ENCODE measurements around the gene CFAP74. TPM values are rescaled to one million over a fixed set of nuclear protein-coding genes. Genes with fewer than 3 reads are reported as not detected.
A peak's percentile ranks its signal among the peaks of the same experiment; 100 is the strongest.

The CFAP74 gene
- total and polyA plus RNA-seq, 9 of the 15 experiments (the other 6 are each of a cell fraction or from before 2014, with no cell fraction given) = 0.03 to 0.15 (median 0.05) TPM; not detected in 6

DNA sequence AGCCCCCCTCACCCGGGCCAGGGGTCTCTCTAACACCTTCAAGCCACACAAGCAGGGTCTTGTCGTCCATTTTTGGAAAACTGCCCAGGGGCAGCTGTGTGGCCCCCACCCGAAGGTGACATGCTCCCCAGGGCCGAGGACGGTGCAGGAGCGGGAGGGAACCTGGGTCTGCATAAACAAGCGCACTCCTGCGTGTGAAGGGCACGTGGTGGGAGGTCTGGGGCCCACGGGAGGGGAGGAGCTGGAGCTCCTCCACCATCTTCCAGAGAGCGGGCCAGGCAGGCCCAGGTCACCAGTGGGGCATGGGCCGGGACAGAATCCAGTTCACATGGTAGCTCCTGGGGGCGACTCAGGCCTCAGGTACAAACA lies 16.5 kb downstream of the CFAP74 start (continued):
- TF ChIP-seq, protein P1, sequence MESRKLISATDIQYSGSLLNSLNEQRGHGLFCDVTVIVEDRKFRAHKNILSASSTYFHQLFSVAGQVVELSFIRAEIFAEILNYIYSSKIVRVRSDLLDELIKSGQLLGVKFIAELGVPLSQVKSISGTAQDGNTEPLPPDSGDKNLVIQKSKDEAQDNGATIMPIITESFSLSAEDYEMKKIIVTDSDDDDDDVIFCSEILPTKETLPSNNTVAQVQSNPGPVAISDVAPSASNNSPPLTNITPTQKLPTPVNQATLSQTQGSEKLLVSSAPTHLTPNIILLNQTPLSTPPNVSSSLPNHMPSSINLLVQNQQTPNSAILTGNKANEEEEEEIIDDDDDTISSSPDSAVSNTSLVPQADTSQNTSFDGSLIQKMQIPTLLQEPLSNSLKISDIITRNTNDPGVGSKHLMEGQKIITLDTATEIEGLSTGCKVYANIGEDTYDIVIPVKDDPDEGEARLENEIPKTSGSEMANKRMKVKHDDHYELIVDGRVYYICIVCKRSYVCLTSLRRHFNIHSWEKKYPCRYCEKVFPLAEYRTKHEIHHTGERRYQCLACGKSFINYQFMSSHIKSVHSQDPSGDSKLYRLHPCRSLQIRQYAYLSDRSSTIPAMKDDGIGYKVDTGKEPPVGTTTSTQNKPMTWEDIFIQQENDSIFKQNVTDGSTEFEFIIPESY (CRISPR knock-in tag; IDR thresholded peaks at IDR 0.05) = no peak
- no peak for TF ChIP-seq RAD51 (IDR thresholded peaks at IDR 0.05; ENCODE audit: borderline replicate concordance, low read depth)

DNA sequence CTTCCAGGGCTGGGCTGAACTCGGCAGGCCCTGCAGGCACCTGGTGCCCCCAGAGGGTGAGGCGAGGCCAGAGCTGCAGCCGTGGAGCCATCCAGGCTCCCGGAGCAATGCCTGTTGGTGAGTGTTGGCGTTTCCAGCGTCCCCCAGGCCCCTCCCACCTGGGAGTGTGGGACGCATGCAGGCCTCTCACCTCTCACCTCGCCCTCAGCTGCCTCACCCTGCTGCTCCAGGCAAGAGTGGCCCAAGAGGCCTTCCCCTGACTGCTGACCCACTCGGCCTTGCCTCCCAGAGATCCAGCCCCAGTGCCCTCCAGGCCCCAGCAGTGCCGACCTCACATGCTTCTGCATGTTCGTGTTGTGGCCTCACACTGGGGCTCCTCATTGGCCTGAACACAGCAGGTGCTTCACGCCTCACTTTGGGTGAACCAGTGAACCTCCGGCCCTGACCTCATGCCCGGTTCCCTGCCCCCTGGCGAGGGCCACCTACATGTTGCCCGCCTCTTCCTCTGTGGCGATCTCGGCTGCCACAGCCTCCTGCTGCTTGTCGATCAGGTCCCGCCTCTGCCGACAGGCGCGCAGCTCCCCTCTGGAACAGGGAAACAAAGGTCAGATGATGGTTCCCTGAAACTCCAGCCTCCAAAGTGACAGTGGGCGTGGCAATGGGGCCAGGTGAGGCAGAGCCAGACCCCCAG lies 17.0 kb downstream of the CFAP74 start:
- CTCF ChIA-PET (ENCODE audit: low intra/inter-chr PET ratio) = no interaction called here
- POLR2A ChIA-PET = interaction anchor here (0.7 to 1.0 kb wide), 2 partner anchors 17 to 428 kb away, joined by 3 read pairs; partner anchors contain the start of gene CFAP74
- Histone ChIP-seq H3K4me1 (replicated peaks in 1 of 2; ENCODE audit: control insufficient read depth in 2 of 2, insufficient read depth in 2 of 2, low read length in 2 of 2) (peaks cover 19 to 53% of the 10 kb centered on the region in 2 experiments; a peak in 4 of 5 replicates), H3K36me3 (ENCODE audit: control insufficient read depth, insufficient read depth, low read length) (no peaks in the 10 kb centered on the region), H3K4me2 (ENCODE audit: insufficient read depth, low read length) (no peak overlapping the region), H4K20me1 (replicated peaks; ENCODE audit: control insufficient read depth, insufficient read depth, low read length) (no peaks in the 10 kb centered on the region), H3K79me2 (ENCODE audit: control insufficient read depth, insufficient read depth, low read length) (no peaks in the 10 kb centered on the region), H3K4me3 (no peak overlapping the region), H3K27ac (ENCODE audit: extremely low read depth, low read depth, low read length) (no peak overlapping the region), H3K9me1 (ENCODE audit: control insufficient read depth, insufficient read depth, low read length) (no peaks in the 10 kb centered on the region), H3K27me3 (ENCODE audit: control insufficient read depth in 2 of 2, insufficient read depth in 2 of 2, low read length in 2 of 2) (peaks cover 39 to 73% of the 10 kb centered on the region in 2 experiments; a peak in 4 of 5 replicates), H3K9ac (ENCODE audit: insufficient read depth in 1 of 2, low read depth in 2 of 2, low read length in 2 of 2) (0 out of 4 replicates have a peak overlapping the region, but pooled peaks of 1 of the 2 experiments have one; percentile 1), H2AFZ (ENCODE audit: low read depth, low read length) (no peak overlapping the region), H3K9me3 (replicated peaks; ENCODE audit: control insufficient read depth, insufficient read depth, low read depth, low read length) (no peaks in the 10 kb centered on the region)
- BruUV-seq (replicated peaks) = no TSS peak
- DNase-seq (ENCODE audit: extremely low read depth in 1 of 4, low spot score in 3 of 4) = no peak
- no peak for FAIRE-seq
- in situ Hi-C loops (cut with MboI) (no loop called here), intact Hi-C loops (cut with micrococcal nuclease) (no loop called here)
- no peak for ATAC-seq
- WGBS (ENCODE audit: insufficient coverage, low coverage, missing lambda C conversion rate) = 9% methylated on average over 24 of the region's 24 CpGs
- TF ChIP-seq RBBP5 (IDR thresholded peaks at IDR 0.05; ENCODE audit: borderline replicate concordance, insufficient read depth, low read length, poor library complexity, severe bottlenecking) (no peak), ZNF785 (CRISPR knock-in tag; IDR thresholded peaks at IDR 0.05) (no peak), STAG1 (CRISPR knock-in tag; IDR thresholded peaks at IDR 0.05; ENCODE audit: borderline replicate concordance) (peak; percentile 30; the same call in 1 of the 2 replicates), HNRNPH1 (optimal IDR thresholded peaks at IDR 0.05; ENCODE audit: low read depth, low read length) (no peak), EGR1 (conservative IDR thresholded peaks at IDR 0.05) (no peak), HCFC1 (IDR thresholded peaks at IDR 0.05; ENCODE audit: low read depth, low read length) (no peak), HDAC1 (IDR thresholded peaks at IDR 0.05) (no peak), ZKSCAN1 (IDR thresholded peaks at IDR 0.05; ENCODE audit: low read depth, low read length) (no peak), PCBP1 (IDR thresholded peaks at IDR 0.05; ENCODE audit: low read depth, low read length, poor library complexity, severe bottlenecking) (no peak)
- TF ChIP-seq, protein P2, sequence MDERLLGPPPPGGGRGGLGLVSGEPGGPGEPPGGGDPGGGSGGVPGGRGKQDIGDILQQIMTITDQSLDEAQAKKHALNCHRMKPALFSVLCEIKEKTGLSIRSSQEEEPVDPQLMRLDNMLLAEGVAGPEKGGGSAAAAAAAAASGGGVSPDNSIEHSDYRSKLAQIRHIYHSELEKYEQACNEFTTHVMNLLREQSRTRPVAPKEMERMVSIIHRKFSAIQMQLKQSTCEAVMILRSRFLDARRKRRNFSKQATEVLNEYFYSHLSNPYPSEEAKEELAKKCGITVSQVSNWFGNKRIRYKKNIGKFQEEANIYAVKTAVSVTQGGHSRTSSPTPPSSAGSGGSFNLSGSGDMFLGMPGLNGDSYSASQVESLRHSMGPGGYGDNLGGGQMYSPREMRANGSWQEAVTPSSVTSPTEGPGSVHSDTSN (CRISPR knock-in tag; IDR thresholded peaks at IDR 0.05; ENCODE audit: low read depth) = no peak
- TF ChIP-seq, protein P2 (tag; conservative IDR thresholded peaks at IDR 0.05; ENCODE audit: low read depth) = no peak
- TF ChIP-seq, protein P3, sequence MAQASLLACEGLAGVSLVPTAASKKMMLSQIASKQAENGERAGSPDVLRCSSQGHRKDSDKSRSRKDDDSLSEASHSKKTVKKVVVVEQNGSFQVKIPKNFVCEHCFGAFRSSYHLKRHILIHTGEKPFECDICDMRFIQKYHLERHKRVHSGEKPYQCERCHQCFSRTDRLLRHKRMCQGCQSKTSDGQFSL (CRISPR knock-in tag; IDR thresholded peaks at IDR 0.05) = no peak
- TF ChIP-seq, protein P3 (tag; IDR thresholded peaks at IDR 0.05) = no peak
